Breast epithelium (tissue), 3 donors: ENCODE measurements around the gene PEX26.

ENCODE experiments used
- POLR2A ChIP-seq: fragments of 450-650 bp; IDR thresholded peaks from one replicate; pipeline ENCODE4 v1.6.1; 2016; ENCODE audit warnings: antibody characterized with exemption, mild to moderate bottlenecking, moderate library complexity
- POLR2AphosphoS5 ChIP-seq, 3 donors: sonication (generic); formaldehyde crosslinking; IDR thresholded peaks; one replicate each; pipeline ENCODE4 v1.6.1; 2017; ENCODE audit warnings: antibody characterized with exemption in 3 of 3
- TF ChIP-seq, protein P1 (sequence below), 3 donors: fragments of 450-650 bp; IDR thresholded peaks; one replicate each; pipeline ENCODE4 v1.5.1; 2016 to 2017; ENCODE audit warnings: antibody characterized with exemption in 3 of 3, mild to moderate bottlenecking in 3 of 3, moderate library complexity in 3 of 3

- TF ChIP-seq, protein P1, sequence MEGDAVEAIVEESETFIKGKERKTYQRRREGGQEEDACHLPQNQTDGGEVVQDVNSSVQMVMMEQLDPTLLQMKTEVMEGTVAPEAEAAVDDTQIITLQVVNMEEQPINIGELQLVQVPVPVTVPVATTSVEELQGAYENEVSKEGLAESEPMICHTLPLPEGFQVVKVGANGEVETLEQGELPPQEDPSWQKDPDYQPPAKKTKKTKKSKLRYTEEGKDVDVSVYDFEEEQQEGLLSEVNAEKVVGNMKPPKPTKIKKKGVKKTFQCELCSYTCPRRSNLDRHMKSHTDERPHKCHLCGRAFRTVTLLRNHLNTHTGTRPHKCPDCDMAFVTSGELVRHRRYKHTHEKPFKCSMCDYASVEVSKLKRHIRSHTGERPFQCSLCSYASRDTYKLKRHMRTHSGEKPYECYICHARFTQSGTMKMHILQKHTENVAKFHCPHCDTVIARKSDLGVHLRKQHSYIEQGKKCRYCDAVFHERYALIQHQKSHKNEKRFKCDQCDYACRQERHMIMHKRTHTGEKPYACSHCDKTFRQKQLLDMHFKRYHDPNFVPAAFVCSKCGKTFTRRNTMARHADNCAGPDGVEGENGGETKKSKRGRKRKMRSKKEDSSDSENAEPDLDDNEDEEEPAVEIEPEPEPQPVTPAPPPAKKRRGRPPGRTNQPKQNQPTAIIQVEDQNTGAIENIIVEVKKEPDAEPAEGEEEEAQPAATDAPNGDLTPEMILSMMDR (IDR thresholded peaks at IDR 0.05), result no peak
- TF ChIP-seq POLR2A (no peak), POLR2AphosphoS5 (IDR thresholded peaks at IDR 0.05) (no peak)
These were observed 29.7 kb upstream of the PEX26 start for GRCh38 chr22:18048041-18048440.
